B cell (primary cell): ENCODE measurements around the gene DSG2.

Source experiments
- EZH2 ChIP-seq: IDR thresholded peaks from 2 replicates; pipeline ENCODE4 v1.6.1; 2012; ENCODE audit warnings: borderline replicate concordance, low read depth, mild to moderate bottlenecking, moderate library complexity, low read length; ENCODE audit not compliant: insufficient read depth, poor library complexity, severe bottlenecking
- TF ChIP-seq, protein P1 (sequence below): fragments of 200-600 bp; IDR thresholded peaks from one replicate; pipeline ENCODE4 v1.8.0; 2022; ENCODE audit warnings: antibody characterized with exemption, mild to moderate bottlenecking

DNA sequence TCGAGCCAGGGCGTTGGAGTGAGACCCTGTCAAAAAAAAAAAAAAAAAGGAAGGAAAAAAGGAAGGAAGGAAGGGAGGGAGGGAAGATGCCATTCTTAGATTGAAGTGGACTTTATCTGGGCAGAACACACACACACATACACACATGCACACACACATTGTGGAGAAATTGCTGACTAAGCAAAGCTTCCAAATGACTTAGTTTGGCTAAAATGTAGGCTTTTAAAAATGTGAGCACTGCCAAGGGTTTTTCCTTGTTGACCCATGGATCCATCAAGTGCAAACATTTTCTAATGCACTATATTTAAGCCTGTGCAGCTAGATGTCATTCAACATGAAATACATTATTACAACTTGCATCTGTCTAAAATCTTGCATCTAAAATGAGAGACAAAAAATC lies 93.1 kb downstream of the DSG2 start:
- TF ChIP-seq, protein P1, sequence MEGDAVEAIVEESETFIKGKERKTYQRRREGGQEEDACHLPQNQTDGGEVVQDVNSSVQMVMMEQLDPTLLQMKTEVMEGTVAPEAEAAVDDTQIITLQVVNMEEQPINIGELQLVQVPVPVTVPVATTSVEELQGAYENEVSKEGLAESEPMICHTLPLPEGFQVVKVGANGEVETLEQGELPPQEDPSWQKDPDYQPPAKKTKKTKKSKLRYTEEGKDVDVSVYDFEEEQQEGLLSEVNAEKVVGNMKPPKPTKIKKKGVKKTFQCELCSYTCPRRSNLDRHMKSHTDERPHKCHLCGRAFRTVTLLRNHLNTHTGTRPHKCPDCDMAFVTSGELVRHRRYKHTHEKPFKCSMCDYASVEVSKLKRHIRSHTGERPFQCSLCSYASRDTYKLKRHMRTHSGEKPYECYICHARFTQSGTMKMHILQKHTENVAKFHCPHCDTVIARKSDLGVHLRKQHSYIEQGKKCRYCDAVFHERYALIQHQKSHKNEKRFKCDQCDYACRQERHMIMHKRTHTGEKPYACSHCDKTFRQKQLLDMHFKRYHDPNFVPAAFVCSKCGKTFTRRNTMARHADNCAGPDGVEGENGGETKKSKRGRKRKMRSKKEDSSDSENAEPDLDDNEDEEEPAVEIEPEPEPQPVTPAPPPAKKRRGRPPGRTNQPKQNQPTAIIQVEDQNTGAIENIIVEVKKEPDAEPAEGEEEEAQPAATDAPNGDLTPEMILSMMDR, result no peak
- TF ChIP-seq EZH2, result no peak
